Measurements from ENCODE around the gene KCNN4.

Gene KCNN4

DNA sequence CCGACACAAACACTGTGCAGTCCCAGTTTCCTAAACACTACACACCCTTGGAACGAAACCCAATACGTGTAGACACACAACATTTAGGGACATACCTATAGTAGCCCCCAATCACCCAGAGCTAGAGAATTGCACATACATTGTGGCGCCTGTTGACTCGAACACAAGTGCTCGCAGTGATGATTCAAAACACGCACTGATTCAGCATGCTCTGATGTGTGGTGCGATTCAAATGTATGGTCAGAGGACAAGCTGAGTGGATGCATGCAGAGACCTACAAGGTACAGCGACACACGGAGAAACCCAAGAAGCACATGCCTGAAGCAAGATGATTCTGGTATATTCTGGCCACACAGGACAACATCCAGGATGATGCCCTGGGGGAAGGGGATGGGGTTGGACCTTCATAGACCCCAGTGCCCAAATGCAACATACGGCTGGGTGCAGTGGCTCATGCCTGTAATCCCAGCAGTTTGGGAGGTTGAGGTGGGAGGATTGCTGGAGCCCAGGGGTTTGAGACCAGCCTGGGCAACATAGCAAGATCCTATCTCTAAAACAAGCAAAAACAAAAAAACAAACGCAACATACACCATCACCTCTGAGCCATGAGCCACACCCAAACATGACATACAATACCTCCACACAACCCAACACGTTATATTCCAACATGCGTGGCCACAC, 997 bp upstream of the KCNN4 start:
- Histone ChIP-seq H3K4me3 (ENCODE audit: low read length) (peak overlapping the region; percentile 92), H3K36me3 (replicated peaks; ENCODE audit: low read depth, low read length) (peaks cover 20% of the 10 kb centered on the region), H3K27me3 (ENCODE audit: low read depth, low read length) (no peaks in the 10 kb centered on the region), H3K9me3 (ENCODE audit: insufficient read depth, low read length) (no peaks in the 10 kb centered on the region), H3K4me2 (ENCODE audit: low read length) (peak overlapping the region; percentile 99), H3K4me1 (ENCODE audit: low read length) (peaks cover 66% of the 10 kb centered on the region), H4K20me1 (ENCODE audit: insufficient read depth, low read length) (peaks cover 29% of the 10 kb centered on the region), H2AFZ (ENCODE audit: low read depth, low read length) (no peak overlapping the region; the same call in 1 of the 2 replicates), H3K27ac (ENCODE audit: low read length) (peak overlapping the region; percentile 83), H3K9ac (ENCODE audit: low read length) (peak overlapping the region; percentile 97), H3K79me2 (ENCODE audit: low read length) (peaks cover 49% of the 10 kb centered on the region)
- TF ChIP-seq EZH2phosphoT487 (IDR thresholded peaks at IDR 0.05; ENCODE audit: low read depth) (no peak), CTCF (IDR thresholded peaks at IDR 0.05; ENCODE audit: low read depth, low read length) (no peak)

- Histone ChIP-seq H3K79me2 (ENCODE audit: low read length) (peaks cover 68% of the 10 kb centered on the region), H3K4me2 (ENCODE audit: low read length) (peak overlapping the region; percentile 99), H4K20me1 (ENCODE audit: insufficient read depth, low read length) (peaks cover 49% of the 10 kb centered on the region), H3K36me3 (replicated peaks; ENCODE audit: low read depth, low read length) (peaks cover 33% of the 10 kb centered on the region), H3K9me3 (ENCODE audit: insufficient read depth, low read length) (no peaks in the 10 kb centered on the region), H3K27ac (ENCODE audit: low read length) (peak overlapping the region; percentile 83), H3K4me1 (ENCODE audit: low read length) (peaks cover 61% of the 10 kb centered on the region), H3K27me3 (ENCODE audit: low read depth, low read length) (no peaks in the 10 kb centered on the region), H2AFZ (ENCODE audit: low read depth, low read length) (no peak overlapping the region), H3K9ac (ENCODE audit: low read length) (peak overlapping the region; percentile 97), H3K4me3 (ENCODE audit: low read length) (peak overlapping the region; percentile 92)
- TF ChIP-seq EZH2phosphoT487 (IDR thresholded peaks at IDR 0.05; ENCODE audit: low read depth) = no peak
- TF ChIP-seq CTCF (IDR thresholded peaks at IDR 0.05; ENCODE audit: low read depth, low read length) = peak; percentile 63
Observed at GRCh38 chr19:43779820-43780219, 953 bp downstream of the KCNN4 start.

DNA sequence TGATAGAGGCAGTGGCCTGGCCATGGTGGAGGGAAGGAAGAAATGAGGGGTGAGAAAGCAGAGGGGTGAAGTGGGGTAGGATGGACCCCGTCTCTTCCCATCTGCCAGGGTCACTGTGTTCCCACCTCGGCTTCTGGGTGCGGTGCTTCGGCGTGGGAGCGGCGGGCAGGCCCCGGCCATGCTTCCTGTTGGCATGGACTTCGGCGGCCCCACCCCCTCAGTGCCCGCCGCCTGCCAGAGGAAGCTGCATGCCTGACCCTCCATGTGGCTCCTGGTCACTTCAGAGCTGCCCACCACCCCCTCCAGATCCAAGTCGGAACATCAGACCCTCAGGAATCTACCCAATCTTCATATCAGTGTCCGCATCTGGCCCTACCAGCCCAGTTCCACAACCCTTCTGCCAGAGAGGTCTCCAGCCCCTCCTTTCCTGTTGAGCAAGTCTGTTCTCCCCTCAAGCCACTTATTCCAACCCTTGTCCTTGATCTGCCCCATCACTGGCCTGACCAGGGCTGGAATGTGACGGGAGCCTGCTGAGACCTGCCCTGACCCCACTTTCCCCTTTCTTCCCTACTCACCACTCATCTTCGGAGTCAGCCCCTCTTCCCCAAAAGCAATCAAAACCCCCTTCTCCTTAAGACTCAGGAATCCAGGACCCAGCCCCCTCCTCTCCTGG, 1.5 kb downstream of the KCNN4 start:
- Histone ChIP-seq H3K9ac (ENCODE audit: low read length) (peak overlapping the region; percentile 97), H3K4me2 (ENCODE audit: low read length) (peak overlapping the region; percentile 99), H3K27ac (ENCODE audit: low read length) (peak overlapping the region; percentile 83)

More for the DNA sequence above, 1.5 kb downstream of the KCNN4 start:
- H3K27me3 ChIP-seq (ENCODE audit: low read depth, low read length) = no peaks in the 10 kb centered on the region
- H3K4me3 ChIP-seq (ENCODE audit: low read length) = peak overlapping the region; percentile 92
- peaks cover 39% of the 10 kb centered on the region for H3K36me3 ChIP-seq (replicated peaks; ENCODE audit: low read depth, low read length)
- H3K4me1 ChIP-seq (ENCODE audit: low read length) = peaks cover 56% of the 10 kb centered on the region
- TF ChIP-seq EZH2phosphoT487 (IDR thresholded peaks at IDR 0.05; ENCODE audit: low read depth) (no peak), CTCF (IDR thresholded peaks at IDR 0.05; ENCODE audit: low read depth, low read length) (no peak)
- peaks cover 54% of the 10 kb centered on the region for H4K20me1 ChIP-seq (ENCODE audit: insufficient read depth, low read length)
- H2AFZ ChIP-seq (ENCODE audit: low read depth, low read length) = no peak overlapping the region
- H3K79me2 ChIP-seq (ENCODE audit: low read length) = peaks cover 73% of the 10 kb centered on the region
- H3K9me3 ChIP-seq (ENCODE audit: insufficient read depth, low read length) = no peaks in the 10 kb centered on the region
